ENCODE data around the gene NLRP5. TPM values are rescaled to one million over a fixed set of nuclear protein-coding genes. Genes with fewer than 3 reads are reported as not detected.
A peak's percentile ranks its signal among the peaks of the same experiment; 100 is the strongest.
"Not testable (repeated sequence)": the region's sequence is repeated elsewhere in the genome, so short reads cannot be mapped to it uniquely, and the experiment has no call there.

The NLRP5 gene
- not detected for total RNA-seq

GRCh38 chr19:55986487-55986886, at the start of gene NLRP5:
NLRP5 (plus strand) TSS chr19:55986775.
- Histone ChIP-seq H3K27ac (replicated peaks in 1 of 4) (no peak within 1 kb of the TSS), H3K4me1 (no peaks in the 10 kb centered on the region), H3K4me3 (no peak within 1 kb of the TSS), H3K27me3 (peaks cover 0 to 9% (median 0%) of the 10 kb centered on the region in 4 donors), H3K36me3 (no peaks in the 10 kb centered on the region), H3K9me3 (no peaks in the 10 kb centered on the region)
- DNase-seq (ENCODE audit: extremely low spot score): no peak
- 61% methylated on average over 5 of the region's 10 CpGs for WGBS
- intact Hi-C loops (cut with DNase I): no loop called here
- TF ChIP-seq POLR2A (IDR thresholded peaks at IDR 0.05; ENCODE audit: low read depth) (no peak), CTCF (IDR thresholded peaks at IDR 0.05) (no peak), POLR2AphosphoS5 (IDR thresholded peaks at IDR 0.05) (no peak), EP300 (IDR thresholded peaks at IDR 0.05) (no peak)

- intact Hi-C loops (cut with DNase I): no loop called here
- H3K27me3 ChIP-seq: peaks cover 0 to 6% (median 0%) of the 10 kb centered on the region in 4 donors
- no peaks in the 10 kb centered on the region for H3K4me1 ChIP-seq
- H3K36me3 ChIP-seq: no peaks in the 10 kb centered on the region
- 64% methylated on average over 7 of the region's 7 CpGs for WGBS
- H3K27ac ChIP-seq (replicated peaks in 1 of 4): no peak overlapping the region
- no peak overlapping the region for H3K4me3 ChIP-seq
- H3K9me3 ChIP-seq: peaks cover 0 to 4% (median 0%) of the 10 kb centered on the region in 4 donors
- TF ChIP-seq EP300 (IDR thresholded peaks at IDR 0.05) (no peak), CTCF (IDR thresholded peaks at IDR 0.05) (no peak), POLR2AphosphoS5 (IDR thresholded peaks at IDR 0.05) (no peak), POLR2A (IDR thresholded peaks at IDR 0.05; ENCODE audit: low read depth) (no peak)
- DNase-seq (ENCODE audit: extremely low spot score): peak; percentile 53
Measured at GRCh38 chr19:55939206-55939605, 47.4 kb upstream of the NLRP5 start.

- WGBS: 83% methylated on average over 11 of the region's 11 CpGs
- H3K4me1 ChIP-seq: no peaks in the 10 kb centered on the region
- TF ChIP-seq EP300 (IDR thresholded peaks at IDR 0.05) (no peak), CTCF (IDR thresholded peaks at IDR 0.05) (no peak), POLR2AphosphoS5 (IDR thresholded peaks at IDR 0.05) (no peak), POLR2A (IDR thresholded peaks at IDR 0.05; ENCODE audit: low read depth) (no peak)
- no peak overlapping the region for H3K27ac ChIP-seq (replicated peaks in 1 of 4)
- H3K9me3 ChIP-seq: peaks cover 0 to 4% (median 0%) of the 10 kb centered on the region in 4 donors
- no peak overlapping the region for H3K4me3 ChIP-seq
- no peaks in the 10 kb centered on the region for H3K36me3 ChIP-seq
- peak; percentile 34 for DNase-seq (ENCODE audit: extremely low spot score)
- intact Hi-C loops (cut with DNase I): no loop called here
- H3K27me3 ChIP-seq: peaks cover 0 to 6% (median 0%) of the 10 kb centered on the region in 4 donors
Measured at GRCh38 chr19:55940306-55940705, 46.3 kb upstream of the NLRP5 start.

- H3K4me1 ChIP-seq: no peaks in the 10 kb centered on the region
- peaks cover 0 to 17% (median 5%) of the 10 kb centered on the region in 4 donors for H3K9me3 ChIP-seq
- WGBS: 83% methylated on average over 8 of the region's 8 CpGs
- H3K36me3 ChIP-seq: no peaks in the 10 kb centered on the region
- no peak within 1 kb of the TSS for H3K27ac ChIP-seq (replicated peaks in 1 of 4)
- peaks cover 0 to 18% (median 0%) of the 10 kb centered on the region in 4 donors for H3K27me3 ChIP-seq
- no peak for TF ChIP-seq POLR2A (IDR thresholded peaks at IDR 0.05; ENCODE audit: low read depth)
- TF ChIP-seq CTCF (IDR thresholded peaks at IDR 0.05): no peak
- TF ChIP-seq POLR2AphosphoS5 (IDR thresholded peaks at IDR 0.05): no peak
- no peak for TF ChIP-seq EP300 (IDR thresholded peaks at IDR 0.05)
- DNase-seq (ENCODE audit: extremely low spot score): no peak
- intact Hi-C loops (cut with DNase I): no loop called here
- H3K4me3 ChIP-seq: no peak within 1 kb of the TSS
Measured at GRCh38 chr19:55947532-55947931, 39.0 kb upstream of the NLRP5 start, which contains the start of gene NLRP8. NLRP8 (plus strand) TSS chr19:55947832.

- intact Hi-C loops (cut with DNase I); DNase-seq (ENCODE audit: extremely low spot score); H3K36me3 ChIP-seq; H3K4me1 ChIP-seq; H3K27ac ChIP-seq (replicated peaks in 1 of 4); H3K4me3 ChIP-seq: not testable (repeated sequence)
- peaks cover 0 to 12% (median 0%) of the 10 kb centered on the region in 4 donors for H3K27me3 ChIP-seq
- H3K9me3 ChIP-seq: peaks cover 0 to 17% (median 5%) of the 10 kb centered on the region in 4 donors
- 90% methylated on average over 19 of the region's 19 CpGs for WGBS
Measured at GRCh38 chr19:55950566-55950965, 36.0 kb upstream of the NLRP5 start.

Data from esophagus muscularis mucosa (tissue), 4 donors.